ENCODE measurements around the gene ARHGAP23.
"Not testable (repeated sequence)": the region's sequence is repeated elsewhere in the genome, so short reads cannot be mapped to it uniquely, and the experiment has no call there.

- TF ChIP-seq CTCF (IDR thresholded peaks at IDR 0.05) = peak; percentile 52 to 87 (median 74)
- not testable (repeated sequence) for TF ChIP-seq POLR2A (IDR thresholded peaks at IDR 0.05)
Measured at GRCh38 chr17:38484242-38485145, 56.2 kb downstream of the ARHGAP23 start.

All from thyroid gland (tissue), 4 donors.